Measurements from ENCODE around the gene PAH. TPM values are rescaled to one million over a fixed set of nuclear protein-coding genes. Genes with fewer than 3 reads are reported as not detected.

The PAH gene
- total and polyA plus RNA-seq, 2 donors (not counting 3 experiments of a cell fraction or from before 2014, with no cell fraction given), result not detected

- dilution Hi-C loops (cut with MboI; ENCODE audit: extremely low pct_ligation_motif_present, low sequenced_read_pairs), result no loop called here
- Histone ChIP-seq H2AFZ (ENCODE audit: low read depth, low read length) (no peak overlapping the region), H3K9me3 (replicated peaks; ENCODE audit: control insufficient read depth, insufficient read depth, low read length) (no peaks in the 10 kb centered on the region), H3K27me3 (ENCODE audit: control insufficient read depth in 2 of 2, insufficient read depth in 2 of 2, low read length in 2 of 2) (peaks cover 18 to 25% of the 10 kb centered on the region in 2 experiments), H3K4me3 (replicated peaks in 1 of 3; ENCODE audit: insufficient read depth in 1 of 3, low read depth in 1 of 3, low read length in 3 of 3) (no peak overlapping the region), H3K4me2 (ENCODE audit: insufficient read depth, low read length) (no peak overlapping the region), H3K36me3 (ENCODE audit: control insufficient read depth in 2 of 2, extremely low read depth in 1 of 2, insufficient read depth in 2 of 2, low read length in 2 of 2) (no peaks in the 10 kb centered on the region), H3K27ac (ENCODE audit: insufficient read depth, low read depth, low read length) (no peak overlapping the region), H3K4me1 (ENCODE audit: control insufficient read depth, extremely low read depth, insufficient read depth, low read length) (no peaks in the 10 kb centered on the region), H4K20me1 (replicated peaks; ENCODE audit: control insufficient read depth, extremely low read depth, insufficient read depth, low read length) (no peaks in the 10 kb centered on the region), H3K9me1 (replicated peaks; ENCODE audit: control insufficient read depth, extremely low read depth, insufficient read depth, low read length) (no peaks in the 10 kb centered on the region), H3K79me2 (ENCODE audit: control insufficient read depth, insufficient read depth, low read length) (no peaks in the 10 kb centered on the region), H3K9ac (replicated peaks; ENCODE audit: extremely low read depth, insufficient read depth, low read length) (no peak overlapping the region)
- DNase-seq (ENCODE audit: low read depth, low spot score) (no peak), FAIRE-seq (no peak)
- POLR2A ChIA-PET, result no interaction called here
- TF ChIP-seq EZH2 (IDR thresholded peaks at IDR 0.05; ENCODE audit: borderline replicate concordance, low read depth, low read length, severe bottlenecking) (peak; percentile 31), CTCF (IDR thresholded peaks at IDR 0.05; ENCODE audit: extremely low read depth in 1 of 2, insufficient read depth in 1 of 2, low read depth in 1 of 2, low read length in 2 of 2) (no peak)
- CTCF ChIA-PET, result interaction anchor here (1.2 to 2.8 kb wide), 2 partner anchors 11 to 598 kb away, joined by 12 to 15 read pairs; no protein-coding TSS in a partner anchor
- intact Hi-C loops (cut with micrococcal nuclease), result no loop called here
- no TSS peak for BruUV-seq (replicated peaks)
These were observed 33.3 kb upstream of the PAH start for GRCh38 chr12:102950107-102950949.

GRCh38 chr12:102948941-102949352, 31.9 kb upstream of the PAH start:
- Histone ChIP-seq H4K20me1 (replicated peaks; ENCODE audit: control insufficient read depth, extremely low read depth, insufficient read depth, low read length) (no peaks in the 10 kb centered on the region), H3K4me2 (ENCODE audit: insufficient read depth, low read length) (no peak overlapping the region), H3K79me2 (ENCODE audit: control insufficient read depth, insufficient read depth, low read length) (no peaks in the 10 kb centered on the region), H3K9me1 (replicated peaks; ENCODE audit: control insufficient read depth, extremely low read depth, insufficient read depth, low read length) (no peaks in the 10 kb centered on the region), H3K4me3 (replicated peaks in 1 of 3; ENCODE audit: insufficient read depth in 1 of 3, low read depth in 1 of 3, low read length in 3 of 3) (no peak overlapping the region), H3K27ac (ENCODE audit: insufficient read depth, low read depth, low read length) (no peak overlapping the region), H2AFZ (ENCODE audit: low read depth, low read length) (no peak overlapping the region), H3K36me3 (ENCODE audit: control insufficient read depth in 2 of 2, extremely low read depth in 1 of 2, insufficient read depth in 2 of 2, low read length in 2 of 2) (no peaks in the 10 kb centered on the region), H3K4me1 (ENCODE audit: control insufficient read depth, extremely low read depth, insufficient read depth, low read length) (no peaks in the 10 kb centered on the region), H3K27me3 (ENCODE audit: control insufficient read depth in 2 of 2, insufficient read depth in 2 of 2, low read length in 2 of 2) (peaks cover 15 to 19% of the 10 kb centered on the region in 2 experiments), H3K9ac (replicated peaks; ENCODE audit: extremely low read depth, insufficient read depth, low read length) (no peak overlapping the region), H3K9me3 (replicated peaks; ENCODE audit: control insufficient read depth, insufficient read depth, low read length) (no peaks in the 10 kb centered on the region)
- no TSS peak for BruUV-seq (replicated peaks)
- dilution Hi-C loops (cut with MboI; ENCODE audit: extremely low pct_ligation_motif_present, low sequenced_read_pairs) (no loop called here), intact Hi-C loops (cut with micrococcal nuclease) (loop anchor here (1.0 to 2.0 kb wide), 2 partner anchors 599 to 684 kb away; no protein-coding TSS in a partner anchor)
- TF ChIP-seq CTCF (IDR thresholded peaks at IDR 0.05; ENCODE audit: extremely low read depth in 1 of 2, insufficient read depth in 1 of 2, low read depth in 1 of 2, low read length in 2 of 2) (peak; percentile 70 to 80), MAX (IDR thresholded peaks at IDR 0.05; ENCODE audit: insufficient read depth, insufficient read length) (no peak)
- ChIA-PET POLR2A (interaction anchor here (0.6 kb wide), 1 partner anchor 10 kb away, joined by 3 read pairs; no protein-coding TSS in a partner anchor), CTCF (interaction anchor here (0.6 to 2.8 kb wide), 15 partner anchors 9 to 1008 kb away, joined by 3 to 108 read pairs (median 4); no protein-coding TSS in a partner anchor)
- DNase-seq (ENCODE audit: low read depth, low spot score) (peak; percentile 49), FAIRE-seq (peak; percentile 72)

All from endothelial cell of umbilical vein (primary cell).